ENCODE measurements around the gene ZNF662. TPM values are rescaled to one million over a fixed set of nuclear protein-coding genes. Genes with fewer than 3 reads are reported as not detected.

Gene ZNF662
- total and polyA plus RNA-seq, 9 of the 15 experiments (the other 6 are each of a cell fraction or from before 2014, with no cell fraction given) = 0.07 to 0.55 (median 0.27) TPM

- TF ChIP-seq ZNF639 (CRISPR knock-in tag; conservative IDR thresholded peaks at IDR 0.05 in 1 of 2, IDR thresholded peaks at IDR 0.05 in 1 of 2) (no peak), ERF (CRISPR knock-in tag; IDR thresholded peaks at IDR 0.05) (0 out of 2 replicates have a peak, but pooled peaks have one; percentile 52), C11orf30 (IDR thresholded peaks at IDR 0.05; ENCODE audit: low read depth) (no peak), KDM4B (IDR thresholded peaks at IDR 0.05; ENCODE audit: borderline replicate concordance in 2 of 2, low read depth in 1 of 2) (peak in 1 of 2 experiments; percentile 88; a peak in 2 of 4 replicates), SMC3 (conservative IDR thresholded peaks at IDR 0.05; ENCODE audit: insufficient read depth, low read depth, low read length) (peak; percentile 99), ZNF316 (IDR thresholded peaks at IDR 0.05) (no peak), RNF2 (IDR thresholded peaks at IDR 0.05) (no peak), MBD1 (CRISPR knock-in tag; IDR thresholded peaks at IDR 0.05) (no peak), CREB1 (IDR thresholded peaks at IDR 0.05) (no peak), CREB1 (CRISPR knock-in tag; IDR thresholded peaks at IDR 0.05) (no peak), ZC3H4 (CRISPR knock-in tag; IDR thresholded peaks at IDR 0.05; ENCODE audit: borderline replicate concordance) (no peak), DLX4 (CRISPR knock-in tag; IDR thresholded peaks at IDR 0.05) (no peak), RFX5 (IDR thresholded peaks at IDR 0.05; ENCODE audit: low read depth, low read length) (no peak), CTCF (IDR thresholded peaks at IDR 0.05 in 2 of 3, conservative IDR thresholded peaks at IDR 0.05 in 1 of 3; ENCODE audit: insufficient read depth in 2 of 3, low read depth in 1 of 3, low read length in 3 of 3) (peak; percentile 96 to 98 (median 96)), PTBP1 (IDR thresholded peaks at IDR 0.05; ENCODE audit: low read depth, low read length) (no peak), VEZF1 (CRISPR knock-in tag; IDR thresholded peaks at IDR 0.05) (peak; percentile 99), ZNF274 (IDR thresholded peaks at IDR 0.05; ENCODE audit: borderline replicate concordance, low read depth, low read length) (no peak), SAFB (IDR thresholded peaks at IDR 0.05; ENCODE audit: borderline replicate concordance, low read depth, low read length) (no peak), SLC30A9 (CRISPR knock-in tag; IDR thresholded peaks at IDR 0.05) (no peak)
Measured at GRCh38 chr3:42880601-42881451, 25.1 kb upstream of the ZNF662 start (continued).

Data from K562 (cell line).